ENCODE measurements around the gene CLC.

Gene CLC

DNA sequence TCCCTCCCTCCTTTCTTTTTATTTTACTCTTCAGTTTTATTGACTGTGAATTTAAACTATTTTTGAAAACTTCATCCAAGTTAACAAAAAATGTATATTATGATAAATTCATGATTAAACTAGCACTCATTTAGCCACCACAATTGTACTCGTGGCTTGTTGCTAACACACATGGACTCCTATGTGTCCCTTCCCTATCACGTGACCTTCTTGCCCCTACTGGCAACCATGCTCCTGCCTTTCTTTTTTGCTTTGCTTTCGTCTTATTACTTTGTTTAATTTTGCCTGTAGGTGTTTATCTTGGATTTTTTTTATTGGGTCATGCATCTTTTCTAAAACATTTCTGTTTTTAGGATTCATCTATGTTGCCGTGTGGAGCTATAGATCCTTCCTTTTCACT is 8.2 kb downstream of the CLC start:
- TF ChIP-seq CEBPB (IDR thresholded peaks at IDR 0.05): no peak
- TF ChIP-seq, protein P1, sequence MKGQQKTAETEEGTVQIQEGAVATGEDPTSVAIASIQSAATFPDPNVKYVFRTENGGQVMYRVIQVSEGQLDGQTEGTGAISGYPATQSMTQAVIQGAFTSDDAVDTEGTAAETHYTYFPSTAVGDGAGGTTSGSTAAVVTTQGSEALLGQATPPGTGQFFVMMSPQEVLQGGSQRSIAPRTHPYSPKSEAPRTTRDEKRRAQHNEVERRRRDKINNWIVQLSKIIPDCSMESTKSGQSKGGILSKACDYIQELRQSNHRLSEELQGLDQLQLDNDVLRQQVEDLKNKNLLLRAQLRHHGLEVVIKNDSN (IDR thresholded peaks at IDR 0.05): peak; percentile 23; the same call in 1 of the 2 replicates

DNA sequence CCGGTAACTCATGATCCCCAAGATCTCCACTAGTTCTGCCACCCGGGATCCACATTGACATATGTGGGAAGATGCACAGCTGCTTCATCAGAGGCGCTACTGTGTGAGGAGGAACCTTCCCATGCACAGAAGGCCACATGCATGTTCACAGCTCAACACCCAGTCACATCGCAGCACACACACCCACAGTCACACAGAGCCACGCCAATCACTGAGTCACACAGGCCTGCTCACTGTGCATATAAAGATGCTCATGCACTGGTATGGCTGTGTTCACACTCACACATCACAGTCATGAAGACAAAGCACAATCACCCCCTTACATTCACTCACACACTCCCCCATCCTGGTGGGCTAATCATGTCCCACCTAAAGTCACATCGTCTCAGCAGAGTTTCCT is 9.8 kb downstream of the CLC start:
- no peak for TF ChIP-seq EP300 (IDR thresholded peaks at IDR 0.05; ENCODE audit: borderline replicate concordance)
- TF ChIP-seq, protein P2, sequence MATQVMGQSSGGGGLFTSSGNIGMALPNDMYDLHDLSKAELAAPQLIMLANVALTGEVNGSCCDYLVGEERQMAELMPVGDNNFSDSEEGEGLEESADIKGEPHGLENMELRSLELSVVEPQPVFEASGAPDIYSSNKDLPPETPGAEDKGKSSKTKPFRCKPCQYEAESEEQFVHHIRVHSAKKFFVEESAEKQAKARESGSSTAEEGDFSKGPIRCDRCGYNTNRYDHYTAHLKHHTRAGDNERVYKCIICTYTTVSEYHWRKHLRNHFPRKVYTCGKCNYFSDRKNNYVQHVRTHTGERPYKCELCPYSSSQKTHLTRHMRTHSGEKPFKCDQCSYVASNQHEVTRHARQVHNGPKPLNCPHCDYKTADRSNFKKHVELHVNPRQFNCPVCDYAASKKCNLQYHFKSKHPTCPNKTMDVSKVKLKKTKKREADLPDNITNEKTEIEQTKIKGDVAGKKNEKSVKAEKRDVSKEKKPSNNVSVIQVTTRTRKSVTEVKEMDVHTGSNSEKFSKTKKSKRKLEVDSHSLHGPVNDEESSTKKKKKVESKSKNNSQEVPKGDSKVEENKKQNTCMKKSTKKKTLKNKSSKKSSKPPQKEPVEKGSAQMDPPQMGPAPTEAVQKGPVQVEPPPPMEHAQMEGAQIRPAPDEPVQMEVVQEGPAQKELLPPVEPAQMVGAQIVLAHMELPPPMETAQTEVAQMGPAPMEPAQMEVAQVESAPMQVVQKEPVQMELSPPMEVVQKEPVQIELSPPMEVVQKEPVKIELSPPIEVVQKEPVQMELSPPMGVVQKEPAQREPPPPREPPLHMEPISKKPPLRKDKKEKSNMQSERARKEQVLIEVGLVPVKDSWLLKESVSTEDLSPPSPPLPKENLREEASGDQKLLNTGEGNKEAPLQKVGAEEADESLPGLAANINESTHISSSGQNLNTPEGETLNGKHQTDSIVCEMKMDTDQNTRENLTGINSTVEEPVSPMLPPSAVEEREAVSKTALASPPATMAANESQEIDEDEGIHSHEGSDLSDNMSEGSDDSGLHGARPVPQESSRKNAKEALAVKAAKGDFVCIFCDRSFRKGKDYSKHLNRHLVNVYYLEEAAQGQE (IDR thresholded peaks at IDR 0.05; ENCODE audit: low read depth): no peak
- no peak for TF ChIP-seq NFIC (IDR thresholded peaks at IDR 0.05)
- no peak for TF ChIP-seq YY1 (IDR thresholded peaks at IDR 0.05; ENCODE audit: low read depth)
- TF ChIP-seq RAD21 (IDR thresholded peaks at IDR 0.05; ENCODE audit: low read depth): no peak
- no peak for TF ChIP-seq TAF1 (IDR thresholded peaks at IDR 0.05; ENCODE audit: low read depth)
- TF ChIP-seq EGR1 (IDR thresholded peaks at IDR 0.05): no peak
- no peak for TF ChIP-seq ZBTB7A (IDR thresholded peaks at IDR 0.05; ENCODE audit: low read depth)
- TF ChIP-seq CREB1 (IDR thresholded peaks at IDR 0.05; ENCODE audit: low read depth): no peak
- TF ChIP-seq, protein P3, sequence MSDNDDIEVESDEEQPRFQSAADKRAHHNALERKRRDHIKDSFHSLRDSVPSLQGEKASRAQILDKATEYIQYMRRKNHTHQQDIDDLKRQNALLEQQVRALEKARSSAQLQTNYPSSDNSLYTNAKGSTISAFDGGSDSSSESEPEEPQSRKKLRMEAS (IDR thresholded peaks at IDR 0.05): no peak
- TF ChIP-seq TCF12 (IDR thresholded peaks at IDR 0.05; ENCODE audit: low read depth): no peak
- TF ChIP-seq FOXM1 (IDR thresholded peaks at IDR 0.05; ENCODE audit: borderline replicate concordance, low read depth): no peak

DNA sequence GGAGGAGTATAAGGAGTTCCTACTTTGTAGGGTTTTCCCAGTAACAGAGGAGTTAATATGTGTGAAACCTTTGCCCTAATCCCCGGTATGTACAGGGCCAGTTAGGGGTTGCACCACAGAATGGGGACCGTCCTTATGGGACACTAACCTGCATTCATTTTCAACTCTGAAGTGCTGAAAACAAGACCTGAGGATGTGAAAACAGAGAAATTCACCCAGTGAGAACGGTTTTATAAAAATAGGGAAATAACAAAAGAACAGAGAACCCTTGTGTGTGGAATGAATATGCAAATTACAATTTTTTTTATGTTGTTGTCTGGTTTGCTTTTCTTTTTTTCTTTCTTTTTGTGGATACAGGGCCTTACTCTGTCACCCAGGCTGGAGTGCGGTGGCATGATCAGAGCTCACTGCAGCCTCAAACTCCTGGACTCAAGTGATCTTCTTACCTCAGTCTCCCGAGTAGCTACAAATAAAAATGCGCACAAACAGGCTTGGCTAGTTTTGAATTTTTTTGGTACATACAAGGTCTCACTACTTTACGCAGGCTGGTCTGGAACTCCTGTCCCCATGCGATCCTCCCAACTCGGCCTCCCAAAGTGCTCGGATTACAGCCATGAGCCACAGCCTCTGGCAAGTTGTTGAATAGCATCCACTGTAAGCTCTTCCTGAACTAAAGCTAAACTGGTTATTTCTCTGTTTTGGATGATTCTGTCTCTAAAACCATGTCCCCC is 10.6 kb downstream of the CLC start:
- TF ChIP-seq RAD21 (IDR thresholded peaks at IDR 0.05; ENCODE audit: low read depth) (no peak), FOXM1 (IDR thresholded peaks at IDR 0.05; ENCODE audit: borderline replicate concordance, low read depth) (no peak), TEAD4 (IDR thresholded peaks at IDR 0.05) (no peak), CEBPB (IDR thresholded peaks at IDR 0.05) (no peak), TAF1 (IDR thresholded peaks at IDR 0.05; ENCODE audit: low read depth) (no peak), NFIC (IDR thresholded peaks at IDR 0.05) (no peak), EGR1 (IDR thresholded peaks at IDR 0.05) (no peak), EP300 (IDR thresholded peaks at IDR 0.05; ENCODE audit: borderline replicate concordance) (no peak), YY1 (IDR thresholded peaks at IDR 0.05; ENCODE audit: low read depth) (no peak), TCF12 (IDR thresholded peaks at IDR 0.05; ENCODE audit: low read depth) (no peak), ZBTB7A (IDR thresholded peaks at IDR 0.05; ENCODE audit: low read depth) (no peak), CREB1 (IDR thresholded peaks at IDR 0.05; ENCODE audit: low read depth) (no peak)
- TF ChIP-seq, protein P2 (IDR thresholded peaks at IDR 0.05; ENCODE audit: low read depth): no peak
- TF ChIP-seq, protein P1 (IDR thresholded peaks at IDR 0.05): no peak
- TF ChIP-seq, protein P3 (IDR thresholded peaks at IDR 0.05): no peak

DNA sequence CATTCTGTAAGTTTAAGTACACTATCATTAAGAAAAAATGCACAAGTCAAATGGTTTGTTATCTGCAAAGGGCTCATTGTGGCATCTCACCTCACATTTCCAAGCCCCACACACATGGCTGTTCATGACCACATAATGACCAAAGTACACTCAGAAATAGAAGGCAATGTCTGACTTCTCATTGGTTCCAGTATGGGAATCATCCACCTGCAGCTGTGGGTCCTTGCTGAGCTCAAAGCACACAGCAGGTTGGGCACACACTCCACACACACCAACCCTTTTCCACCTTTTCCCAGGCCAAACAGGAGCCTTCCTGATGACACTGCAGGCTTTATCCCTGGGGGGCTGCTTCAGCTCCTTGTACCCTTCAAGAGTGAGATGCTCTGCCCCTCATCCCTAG is 11.8 kb downstream of the CLC start:
- TF ChIP-seq EP300 (IDR thresholded peaks at IDR 0.05; ENCODE audit: borderline replicate concordance) (no peak), CEBPB (IDR thresholded peaks at IDR 0.05) (no peak), YY1 (IDR thresholded peaks at IDR 0.05; ENCODE audit: low read depth) (no peak), TCF12 (IDR thresholded peaks at IDR 0.05; ENCODE audit: low read depth) (no peak), CREB1 (IDR thresholded peaks at IDR 0.05; ENCODE audit: low read depth) (no peak), TAF1 (IDR thresholded peaks at IDR 0.05; ENCODE audit: low read depth) (no peak), TEAD4 (IDR thresholded peaks at IDR 0.05) (no peak), EGR1 (IDR thresholded peaks at IDR 0.05) (no peak), RAD21 (IDR thresholded peaks at IDR 0.05; ENCODE audit: low read depth) (no peak), NFIC (IDR thresholded peaks at IDR 0.05) (no peak), ZBTB7A (IDR thresholded peaks at IDR 0.05; ENCODE audit: low read depth) (no peak), FOXM1 (IDR thresholded peaks at IDR 0.05; ENCODE audit: borderline replicate concordance, low read depth) (no peak)
- TF ChIP-seq, protein P3 (IDR thresholded peaks at IDR 0.05): no peak
- TF ChIP-seq, protein P2 (IDR thresholded peaks at IDR 0.05; ENCODE audit: low read depth): no peak
- TF ChIP-seq, protein P1 (IDR thresholded peaks at IDR 0.05): no peak

Data from Ishikawa (cell line).